ENCODE results near the gene TAS2R40.

The TAS2R40 gene

GRCh38 chr7:143223784-143224183 lies 1.9 kb downstream of the TAS2R40 start:
- no peak for DNase-seq (ENCODE audit: low read depth)

- no peak for DNase-seq (ENCODE audit: low read depth)
Measured at GRCh38 chr7:143225047-143225446, 3.2 kb downstream of the TAS2R40 start.

- DNase-seq (ENCODE audit: low read depth), result no peak
Measured at GRCh38 chr7:143227806-143228205, 6.0 kb downstream of the TAS2R40 start.

- DNase-seq (ENCODE audit: low read depth), result no peak
Measured at GRCh38 chr7:143229054-143229790, 7.4 kb downstream of the TAS2R40 start.

- DNase-seq (ENCODE audit: low read depth), result no peak
Measured at GRCh38 chr7:143230602-143231457, 9.0 kb downstream of the TAS2R40 start.

- DNase-seq (ENCODE audit: low read depth), result no peak
Measured at GRCh38 chr7:143233816-143234532, 12.1 kb downstream of the TAS2R40 start.

GRCh38 chr7:143234533-143234875 lies 12.7 kb downstream of the TAS2R40 start:
- DNase-seq (ENCODE audit: low read depth), result no peak

- DNase-seq (ENCODE audit: low read depth), result no peak
Measured at GRCh38 chr7:143235561-143235960, 13.7 kb downstream of the TAS2R40 start.

- DNase-seq (ENCODE audit: low read depth), result no peak
Measured at GRCh38 chr7:143236408-143236990, 14.7 kb downstream of the TAS2R40 start.

- DNase-seq (ENCODE audit: low read depth), result no peak
Measured at GRCh38 chr7:143237366-143237765, 15.5 kb downstream of the TAS2R40 start.

- DNase-seq (ENCODE audit: low read depth), result no peak
Measured at GRCh38 chr7:143238289-143238980, 16.6 kb downstream of the TAS2R40 start.

- no peak for DNase-seq (ENCODE audit: low read depth)
Measured at GRCh38 chr7:143239813-143240212, 18.0 kb downstream of the TAS2R40 start.

- DNase-seq (ENCODE audit: low read depth), result peak; percentile 58
Measured at GRCh38 chr7:143240291-143241168, 18.7 kb downstream of the TAS2R40 start.

GRCh38 chr7:143242306-143242705 lies 20.5 kb downstream of the TAS2R40 start:
- DNase-seq (ENCODE audit: low read depth), result no peak

GRCh38 chr7:143243111-143243510 lies 21.3 kb downstream of the TAS2R40 start:
- DNase-seq (ENCODE audit: low read depth), result no peak

GRCh38 chr7:143243614-143244013 lies 21.8 kb downstream of the TAS2R40 start:
- DNase-seq (ENCODE audit: low read depth), result no peak

- DNase-seq (ENCODE audit: low read depth), result no peak
Measured at GRCh38 chr7:143244321-143244720, 22.5 kb downstream of the TAS2R40 start.

GRCh38 chr7:143245123-143245522 lies 23.3 kb downstream of the TAS2R40 start:
- DNase-seq (ENCODE audit: low read depth), result no peak

GRCh38 chr7:143247372-143247771 lies 25.5 kb downstream of the TAS2R40 start:
- no peak for DNase-seq (ENCODE audit: low read depth)

- DNase-seq (ENCODE audit: low read depth), result no peak
Measured at GRCh38 chr7:143248761-143249354, 27.0 kb downstream of the TAS2R40 start.
